ENCODE data around the gene RASSF4. TPM values are rescaled to one million over a fixed set of nuclear protein-coding genes. Genes with fewer than 3 reads are reported as not detected.

The RASSF4 gene
- total RNA-seq, 1 donor from 2014 or later = 83.0 TPM

DNA sequence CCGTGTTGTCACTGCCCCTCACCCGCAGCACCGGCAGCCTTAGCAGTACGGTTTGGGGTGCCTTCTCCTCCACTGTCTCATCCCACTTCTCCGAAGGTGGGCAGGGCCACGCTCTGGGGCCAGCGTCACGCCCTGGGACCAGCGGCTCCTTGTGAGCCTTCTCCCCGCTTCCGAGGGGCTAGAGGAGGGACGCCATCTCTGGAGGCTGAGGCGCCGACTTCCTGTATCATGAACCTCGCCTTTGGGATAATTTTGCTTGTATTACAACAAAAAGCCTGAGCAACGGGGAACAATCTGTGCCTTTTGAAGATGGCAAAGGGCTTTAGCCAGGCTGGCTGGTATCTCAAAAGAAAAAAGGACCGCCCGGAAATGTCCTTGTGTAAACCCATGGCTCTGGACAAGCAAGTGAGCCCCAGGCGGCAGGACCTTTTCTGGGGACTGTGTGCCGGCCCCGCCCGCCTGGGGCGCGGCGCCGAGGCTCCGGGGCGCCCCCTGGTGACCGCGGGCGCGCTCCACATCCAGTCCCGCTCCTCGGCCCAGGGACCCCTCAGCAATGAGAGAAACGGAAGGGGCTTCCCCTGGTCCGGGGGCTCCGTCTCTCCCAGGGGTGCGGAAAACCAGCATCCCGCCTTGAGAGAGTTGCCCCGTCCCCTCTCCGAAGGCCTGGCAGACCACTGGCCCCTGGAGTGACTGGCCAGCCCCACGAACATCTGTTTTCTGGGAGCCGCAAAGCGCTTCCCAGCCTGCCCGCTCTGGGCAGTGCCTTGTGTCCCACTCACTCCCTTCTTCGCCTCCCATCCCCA lies 15.2 kb downstream of the RASSF4 start:
- Histone ChIP-seq H2AFZ (ENCODE audit: low read depth, low read length) (peak overlapping the region; percentile 98), H3K4me2 (ENCODE audit: low read length) (peak overlapping the region; percentile 91), H3K4me3 (ENCODE audit: insufficient read depth, low read depth, low read length) (peak overlapping the region; percentile 57), H3K4me1 (ENCODE audit: insufficient read depth, low read length) (peaks cover 43% of the 10 kb centered on the region), H4K20me1 (ENCODE audit: insufficient read depth, low read length) (no peaks in the 10 kb centered on the region), H3K27me3 (ENCODE audit: insufficient read depth, low read length) (no peaks in the 10 kb centered on the region), H3K79me2 (ENCODE audit: insufficient read depth, low read length) (no peaks in the 10 kb centered on the region), H3K9me3 (ENCODE audit: insufficient read depth, low read depth, low read length) (no peaks in the 10 kb centered on the region), H3K27ac (ENCODE audit: low read depth, low read length) (peak overlapping the region; percentile 49), H3K36me3 (ENCODE audit: insufficient read depth, low read length) (no peaks in the 10 kb centered on the region), H3K9ac (ENCODE audit: low read length) (peak overlapping the region; percentile 80)
- Mint-ChIP-seq H3K9me3 (ENCODE audit: unreplicated experiment) (peaks cover 2% of the 10 kb centered on the region), H3K36me3 (ENCODE audit: low read depth, unreplicated experiment) (peaks cover 17% of the 10 kb centered on the region), H3K27me3 (ENCODE audit: low read depth, unreplicated experiment) (no peaks in the 10 kb centered on the region), H3K27ac (ENCODE audit: unreplicated experiment) (peak overlapping the region; percentile 72), H3K4me3 (ENCODE audit: unreplicated experiment) (no peak overlapping the region), H3K4me1 (ENCODE audit: low read depth, unreplicated experiment) (peaks cover 50% of the 10 kb centered on the region)
- no peak for TF ChIP-seq EZH2 (IDR thresholded peaks at IDR 0.05; ENCODE audit: insufficient read depth, low read length)
- TF ChIP-seq, protein P1, sequence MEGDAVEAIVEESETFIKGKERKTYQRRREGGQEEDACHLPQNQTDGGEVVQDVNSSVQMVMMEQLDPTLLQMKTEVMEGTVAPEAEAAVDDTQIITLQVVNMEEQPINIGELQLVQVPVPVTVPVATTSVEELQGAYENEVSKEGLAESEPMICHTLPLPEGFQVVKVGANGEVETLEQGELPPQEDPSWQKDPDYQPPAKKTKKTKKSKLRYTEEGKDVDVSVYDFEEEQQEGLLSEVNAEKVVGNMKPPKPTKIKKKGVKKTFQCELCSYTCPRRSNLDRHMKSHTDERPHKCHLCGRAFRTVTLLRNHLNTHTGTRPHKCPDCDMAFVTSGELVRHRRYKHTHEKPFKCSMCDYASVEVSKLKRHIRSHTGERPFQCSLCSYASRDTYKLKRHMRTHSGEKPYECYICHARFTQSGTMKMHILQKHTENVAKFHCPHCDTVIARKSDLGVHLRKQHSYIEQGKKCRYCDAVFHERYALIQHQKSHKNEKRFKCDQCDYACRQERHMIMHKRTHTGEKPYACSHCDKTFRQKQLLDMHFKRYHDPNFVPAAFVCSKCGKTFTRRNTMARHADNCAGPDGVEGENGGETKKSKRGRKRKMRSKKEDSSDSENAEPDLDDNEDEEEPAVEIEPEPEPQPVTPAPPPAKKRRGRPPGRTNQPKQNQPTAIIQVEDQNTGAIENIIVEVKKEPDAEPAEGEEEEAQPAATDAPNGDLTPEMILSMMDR (IDR thresholded peaks at IDR 0.05; ENCODE audit: insufficient read depth, low read depth, low read length) = peak; percentile 63
- FAIRE-seq = no peak
- DNase-seq (ENCODE audit: low read depth) = peak; percentile 29

DNA sequence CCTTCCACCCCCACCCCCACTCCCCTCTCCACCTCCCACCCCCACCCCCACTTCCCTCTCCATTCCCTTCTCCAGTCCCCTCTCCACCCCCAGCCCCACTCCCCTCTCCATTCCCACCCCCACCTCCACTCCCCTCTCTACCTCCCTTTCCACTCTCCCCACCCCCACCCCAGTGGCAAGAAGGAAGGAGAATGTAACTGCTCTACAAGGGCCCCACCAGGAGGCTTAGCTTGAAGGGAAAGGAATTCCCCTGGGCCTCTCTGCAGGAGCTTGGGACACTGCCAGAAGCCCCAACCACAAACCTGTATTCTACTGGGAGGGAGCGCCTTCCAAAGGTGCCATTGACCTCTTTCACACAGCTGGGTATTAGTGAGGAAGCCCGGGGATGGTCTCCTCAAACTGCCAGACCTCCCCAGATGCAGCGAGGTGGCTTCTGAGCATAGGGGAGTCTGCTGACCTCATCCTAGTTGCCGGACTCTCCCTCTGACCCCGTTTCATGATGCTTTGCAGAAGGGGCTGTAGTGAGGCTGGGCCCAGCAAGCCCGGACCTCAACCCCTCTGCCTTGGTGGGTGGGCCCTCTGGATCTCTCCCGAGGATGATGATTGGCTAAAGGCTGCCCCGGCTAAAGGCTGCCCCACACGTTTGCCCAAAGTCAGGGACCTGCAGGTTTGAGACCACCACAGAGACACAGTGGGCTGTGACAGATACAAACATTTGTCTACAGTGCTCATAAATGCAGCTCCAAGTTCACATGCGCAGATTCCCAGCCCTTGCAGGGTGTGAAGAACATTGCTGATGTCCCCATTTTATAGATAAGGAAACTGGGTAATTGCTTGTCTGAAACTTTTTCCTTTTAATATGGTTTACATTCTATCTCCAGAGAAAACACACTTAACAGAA lies 16.1 kb downstream of the RASSF4 start:
- peaks cover 2% of the 10 kb centered on the region for H3K9me3 Mint-ChIP-seq (ENCODE audit: unreplicated experiment)
- Histone ChIP-seq H4K20me1 (ENCODE audit: insufficient read depth, low read length) (no peaks in the 10 kb centered on the region), H3K9ac (ENCODE audit: low read length) (peak overlapping the region; percentile 80), H3K27ac (ENCODE audit: low read depth, low read length) (no peak overlapping the region), H3K4me2 (ENCODE audit: low read length) (peak overlapping the region; percentile 91), H3K79me2 (ENCODE audit: insufficient read depth, low read length) (no peaks in the 10 kb centered on the region), H2AFZ (ENCODE audit: low read depth, low read length) (no peak overlapping the region), H3K4me1 (ENCODE audit: insufficient read depth, low read length) (peaks cover 52% of the 10 kb centered on the region), H3K36me3 (ENCODE audit: insufficient read depth, low read length) (no peaks in the 10 kb centered on the region), H3K27me3 (ENCODE audit: insufficient read depth, low read length) (no peaks in the 10 kb centered on the region), H3K4me3 (ENCODE audit: insufficient read depth, low read depth, low read length) (no peak overlapping the region), H3K9me3 (ENCODE audit: insufficient read depth, low read depth, low read length) (no peaks in the 10 kb centered on the region)
- TF ChIP-seq EZH2 (IDR thresholded peaks at IDR 0.05; ENCODE audit: insufficient read depth, low read length) = no peak
- TF ChIP-seq, protein P1 (IDR thresholded peaks at IDR 0.05; ENCODE audit: insufficient read depth, low read depth, low read length) = no peak
- DNase-seq (ENCODE audit: low read depth) (peak; percentile 76), FAIRE-seq (no peak)
- H3K27me3 Mint-ChIP-seq (ENCODE audit: low read depth, unreplicated experiment) = no peaks in the 10 kb centered on the region
- no peak overlapping the region for H3K27ac Mint-ChIP-seq (ENCODE audit: unreplicated experiment)
- peaks cover 13% of the 10 kb centered on the region for H3K36me3 Mint-ChIP-seq (ENCODE audit: low read depth, unreplicated experiment)
- H3K4me1 Mint-ChIP-seq (ENCODE audit: low read depth, unreplicated experiment) = peaks cover 59% of the 10 kb centered on the region
- H3K4me3 Mint-ChIP-seq (ENCODE audit: unreplicated experiment) = peak overlapping the region; percentile 62

Measured in astrocyte (in vitro differentiated cells and primary cell).